Suprapubic skin (tissue), 3 donors: ENCODE measurements around the gene TMPRSS13.

Experiments used
- CTCF ChIP-seq, 2 donors: fragments of 200-600 bp in 1 of 2; fragments of 450-650 bp in 1 of 2; sonication (generic) in 1 of 2; IDR thresholded peaks; one replicate each; pipeline ENCODE4 v1.5.1; 2016 to 2019; ENCODE audit warnings: antibody characterized with exemption in 2 of 2, mild to moderate bottlenecking in 1 of 2, moderate library complexity in 1 of 2
- POLR2AphosphoS5 ChIP-seq, 3 donors: sonication (generic); formaldehyde crosslinking; IDR thresholded peaks; one replicate each; pipeline ENCODE4 v1.6.1; 2017; ENCODE audit warnings: antibody characterized with exemption in 3 of 3

- TF ChIP-seq CTCF (IDR thresholded peaks at IDR 0.05) (no peak), POLR2AphosphoS5 (IDR thresholded peaks at IDR 0.05) (no peak)
Observed at GRCh38 chr11:117929142-117929915, at the start of gene TMPRSS13.
